HL-60/S4 (cell line): Measurements from ENCODE around the gene RABIF.

Source experiments
- in situ Hi-C: fragments of 300-500 bp; cut with MboI; formaldehyde crosslinking; loops from 2 replicates; pipeline ENCODE4 v1.14.3; 2022; ENCODE audit warnings: low sequenced_read_pairs

The RABIF gene

GRCh38 chr1:202879128-202879527, 9.8 kb downstream of the RABIF start:
- in situ Hi-C loops, result no loop called here

- in situ Hi-C loops, result no loop called here
These were observed 15.9 kb downstream of the RABIF start for GRCh38 chr1:202873026-202873425.

- in situ Hi-C loops, result no loop called here
These were observed 17.6 kb downstream of the RABIF start for GRCh38 chr1:202871367-202871766.

- in situ Hi-C loops, result no loop called here
These were observed 26.0 kb downstream of the RABIF start for GRCh38 chr1:202862679-202863560.

GRCh38 chr1:202861420-202862132, 27.4 kb downstream of the RABIF start:
- in situ Hi-C loops, result no loop called here

GRCh38 chr1:202860744-202861419, 28.1 kb downstream of the RABIF start:
- in situ Hi-C loops, result no loop called here

- in situ Hi-C loops, result no loop called here
These were observed 30.0 kb downstream of the RABIF start for GRCh38 chr1:202858789-202859414.

- in situ Hi-C loops, result no loop called here
These were observed 30.6 kb downstream of the RABIF start for GRCh38 chr1:202858331-202858730.

- in situ Hi-C loops, result no loop called here
These were observed 31.8 kb downstream of the RABIF start for GRCh38 chr1:202857136-202857610.

- in situ Hi-C loops, result no loop called here
These were observed 32.9 kb downstream of the RABIF start for GRCh38 chr1:202856014-202856413.

- in situ Hi-C loops, result no loop called here
These were observed 34.2 kb downstream of the RABIF start for GRCh38 chr1:202854787-202855186.

GRCh38 chr1:202852163-202852904, 36.6 kb downstream of the RABIF start:
- in situ Hi-C loops, result no loop called here

GRCh38 chr1:202850593-202851362, 38.2 kb downstream of the RABIF start:
- in situ Hi-C loops, result no loop called here

GRCh38 chr1:202848191-202848542, 40.8 kb downstream of the RABIF start:
- in situ Hi-C loops, result no loop called here

- in situ Hi-C loops, result no loop called here
These were observed 44.0 kb downstream of the RABIF start for GRCh38 chr1:202844935-202845334.

GRCh38 chr1:202844259-202844658, 44.7 kb downstream of the RABIF start:
- in situ Hi-C loops, result no loop called here

GRCh38 chr1:202843081-202843480, 45.9 kb downstream of the RABIF start:
- in situ Hi-C loops, result no loop called here

- in situ Hi-C loops, result no loop called here
These were observed 51.1 kb downstream of the RABIF start for GRCh38 chr1:202837746-202838262.

GRCh38 chr1:202836623-202837403, 52.1 kb downstream of the RABIF start:
- in situ Hi-C loops, result no loop called here
